ENCODE results near the gene ASB8.
"Not testable (repeated sequence)": the region's sequence is repeated elsewhere in the genome, so short reads cannot be mapped to it uniquely, and the experiment has no call there.

DNA sequence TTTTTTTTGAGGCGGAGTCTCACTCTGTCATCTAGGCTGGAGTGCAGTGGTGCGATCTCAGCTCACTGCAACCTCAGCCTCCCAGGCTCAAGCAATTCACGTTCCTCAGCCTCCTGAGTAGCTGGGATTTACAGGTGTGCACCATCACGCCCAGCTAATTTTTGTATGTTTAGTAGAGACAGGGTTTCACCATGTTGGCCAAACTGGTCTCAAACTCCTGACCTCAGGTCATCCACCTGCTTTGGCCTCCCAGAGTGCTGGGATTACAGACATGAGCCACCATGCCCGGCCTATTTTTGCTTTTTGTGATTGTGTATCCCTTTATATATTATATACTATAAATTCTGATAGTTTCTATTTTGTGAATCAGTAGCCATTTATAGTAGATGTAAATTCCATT lies 1.5 kb downstream of the ASB8 start:
- not testable (repeated sequence) for TF ChIP-seq ELF4 (IDR thresholded peaks at IDR 0.05); TARDBP (IDR thresholded peaks at IDR 0.05); FOXM1 (IDR thresholded peaks at IDR 0.05; ENCODE audit: borderline replicate concordance); SP1 (IDR thresholded peaks at IDR 0.05); ARNT (IDR thresholded peaks at IDR 0.05); NFRKB (IDR thresholded peaks at IDR 0.05); FOXK2 (IDR thresholded peaks at IDR 0.05); CTBP1 (IDR thresholded peaks at IDR 0.05; ENCODE audit: borderline replicate concordance); FOXA1 (IDR thresholded peaks at IDR 0.05); HDGF (IDR thresholded peaks at IDR 0.05; ENCODE audit: borderline replicate concordance); LEF1 (IDR thresholded peaks at IDR 0.05; ENCODE audit: borderline replicate concordance)
- TF ChIP-seq, protein P1, sequence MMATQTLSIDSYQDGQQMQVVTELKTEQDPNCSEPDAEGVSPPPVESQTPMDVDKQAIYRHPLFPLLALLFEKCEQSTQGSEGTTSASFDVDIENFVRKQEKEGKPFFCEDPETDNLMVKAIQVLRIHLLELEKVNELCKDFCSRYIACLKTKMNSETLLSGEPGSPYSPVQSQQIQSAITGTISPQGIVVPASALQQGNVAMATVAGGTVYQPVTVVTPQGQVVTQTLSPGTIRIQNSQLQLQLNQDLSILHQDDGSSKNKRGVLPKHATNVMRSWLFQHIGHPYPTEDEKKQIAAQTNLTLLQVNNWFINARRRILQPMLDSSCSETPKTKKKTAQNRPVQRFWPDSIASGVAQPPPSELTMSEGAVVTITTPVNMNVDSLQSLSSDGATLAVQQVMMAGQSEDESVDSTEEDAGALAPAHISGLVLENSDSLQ (IDR thresholded peaks at IDR 0.05): not testable (repeated sequence)
